GM21737 (cell line): ENCODE measurements around the gene SEC24C.
"Not testable (repeated sequence)": the region's sequence is repeated elsewhere in the genome, so short reads cannot be mapped to it uniquely, and the experiment has no call there.

Experiments used
- ATAC-seq: cut with Tn5 transposase; IDR thresholded peaks from one replicate; pipeline ENCODE4 v1.9.1; 2021; ENCODE audit warnings: mild to moderate bottlenecking, moderate library complexity; ENCODE audit not compliant: unreplicated experiment

SEC24C gene

GRCh38 chr10:73789659-73790055 is 45.5 kb downstream of the SEC24C start:
- ATAC-seq = no peak

DNA sequence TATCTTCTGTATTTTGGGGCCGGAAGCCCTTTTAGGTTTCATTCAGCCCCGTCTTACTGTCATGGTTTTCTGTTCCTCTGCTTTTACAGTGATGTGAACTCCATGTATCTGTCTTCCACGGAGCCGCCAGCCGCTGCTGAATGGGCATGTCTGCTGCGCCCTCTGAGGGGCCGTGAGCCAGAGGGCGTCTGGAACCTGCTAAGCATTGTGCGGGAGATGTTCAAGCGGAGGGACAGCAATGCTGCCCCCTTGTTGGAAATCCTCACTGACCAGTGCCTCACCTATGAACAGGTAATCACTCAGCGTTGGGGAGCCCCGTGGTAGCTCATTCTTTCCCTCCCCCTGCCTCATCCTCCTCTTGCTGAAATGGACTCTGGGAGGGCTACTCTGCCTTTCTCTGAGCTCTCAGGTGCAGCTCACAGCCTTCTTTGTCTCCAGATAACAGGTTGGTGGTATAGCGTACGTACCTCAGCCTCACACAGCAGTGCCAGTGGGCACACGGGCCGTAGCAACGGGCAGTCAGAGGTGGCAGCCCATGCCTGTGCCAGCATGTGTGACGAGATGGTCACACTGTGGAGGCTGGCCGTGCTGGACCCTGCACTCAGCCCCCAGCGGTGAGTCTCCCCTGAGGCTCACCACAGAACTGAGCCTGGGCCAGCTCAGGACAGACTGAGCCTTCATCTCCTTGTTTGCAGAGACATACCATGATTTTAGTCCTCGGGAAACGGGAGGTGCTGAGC is 46.9 kb downstream of the SEC24C start:
- ATAC-seq = no peak

DNA sequence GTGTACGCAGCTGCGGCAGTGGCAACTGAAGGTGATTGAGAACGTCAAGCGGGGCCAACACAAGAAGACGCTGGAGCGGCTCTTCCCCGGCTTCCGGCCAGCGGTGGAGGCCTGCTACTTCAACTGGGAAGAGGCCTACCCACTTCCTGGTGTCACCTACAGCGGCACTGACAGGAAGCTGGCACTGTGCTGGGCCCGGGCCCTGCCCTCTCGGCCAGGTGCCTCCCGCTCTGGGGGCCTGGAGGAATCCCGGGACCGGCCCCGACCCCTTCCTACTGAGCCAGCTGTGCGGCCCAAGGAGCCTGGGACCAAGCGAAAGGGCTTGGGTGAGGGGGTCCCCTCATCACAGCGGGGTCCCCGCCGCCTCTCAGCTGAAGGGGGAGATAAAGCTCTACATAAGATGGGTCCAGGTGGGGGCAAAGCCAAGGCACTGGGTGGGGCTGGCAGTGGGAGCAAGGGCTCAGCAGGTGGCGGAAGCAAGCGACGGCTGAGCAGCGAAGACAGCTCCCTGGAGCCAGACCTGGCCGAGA is 47.8 kb downstream of the SEC24C start:
- no peak for ATAC-seq

DNA sequence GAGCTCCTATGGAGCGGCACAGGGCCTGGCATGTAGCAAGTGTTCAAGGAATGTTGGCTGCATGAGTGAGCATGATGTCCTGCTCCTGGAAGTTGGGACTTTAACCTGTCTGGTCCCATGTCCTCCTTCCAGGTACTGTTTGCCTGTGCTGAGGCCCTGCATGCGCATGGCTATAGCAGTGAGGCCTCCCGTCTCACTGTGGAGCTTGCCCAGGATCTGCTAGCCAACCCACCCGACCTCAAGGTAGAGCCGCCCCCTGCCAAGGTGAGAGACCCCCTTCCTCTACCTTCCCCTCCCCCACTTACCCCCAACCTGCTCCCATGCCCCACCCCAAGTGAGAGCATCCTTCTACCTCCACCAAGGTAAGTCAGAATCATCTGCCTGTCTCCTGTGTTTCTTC is 49.3 kb downstream of the SEC24C start:
- ATAC-seq = no peak

- ATAC-seq = not testable (repeated sequence)
Measured at GRCh38 chr10:73795491-73795890, 51.3 kb downstream of the SEC24C start.

DNA sequence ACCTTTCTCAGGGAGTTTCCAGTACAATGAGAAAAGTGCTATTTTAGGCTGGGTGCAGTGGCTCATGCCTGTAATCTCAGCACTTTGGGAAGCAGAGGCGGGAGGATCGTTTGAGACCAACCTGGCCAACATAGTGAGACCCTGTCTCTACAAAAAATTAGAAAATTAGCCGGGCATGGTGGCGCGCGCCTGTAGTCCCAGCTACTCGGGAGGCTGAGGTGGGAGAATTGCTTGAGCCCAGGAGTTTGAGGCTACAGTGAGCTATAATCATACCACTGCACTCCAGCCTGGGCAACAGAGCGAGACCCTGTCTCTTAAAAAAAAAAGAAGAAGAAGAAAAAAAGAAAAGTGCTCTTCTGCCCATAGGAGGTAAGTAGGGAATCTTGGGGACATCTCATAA is 51.9 kb downstream of the SEC24C start:
- ATAC-seq = not testable (repeated sequence)

- no peak for ATAC-seq
Measured at GRCh38 chr10:73796766-73797165, 52.6 kb downstream of the SEC24C start.

DNA sequence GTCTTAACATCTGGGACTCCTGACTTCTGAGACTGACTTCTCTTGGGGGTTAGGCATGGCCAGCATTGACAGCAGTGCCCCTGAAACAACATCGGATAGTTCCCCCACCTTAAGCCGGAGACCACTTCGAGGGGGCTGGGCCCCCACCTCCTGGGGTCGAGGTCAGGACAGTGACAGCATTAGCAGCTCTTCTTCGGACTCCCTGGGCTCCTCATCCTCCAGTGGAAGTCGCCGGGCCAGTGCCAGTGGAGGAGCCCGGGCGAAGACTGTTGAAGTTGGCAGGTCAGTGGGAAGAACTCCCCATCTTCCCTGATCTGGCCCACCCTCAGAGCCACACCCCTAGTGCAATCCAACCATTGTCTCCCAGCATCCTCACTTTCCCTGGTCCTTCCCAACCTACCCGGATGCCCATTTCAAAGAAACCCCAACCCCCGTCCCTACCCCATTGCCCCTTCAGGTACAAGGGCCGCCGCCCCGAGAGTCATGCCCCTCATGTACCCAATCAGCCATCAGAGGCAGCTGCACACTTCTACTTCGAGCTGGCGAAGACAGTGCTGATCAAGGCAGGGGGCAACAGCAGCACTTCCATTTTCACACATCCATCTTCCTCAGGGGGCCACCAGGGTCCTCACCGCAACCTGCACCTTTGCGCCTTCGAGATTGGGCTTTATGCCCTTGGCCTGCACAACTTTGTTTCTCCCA is 53.3 kb downstream of the SEC24C start:
- no peak for ATAC-seq

DNA sequence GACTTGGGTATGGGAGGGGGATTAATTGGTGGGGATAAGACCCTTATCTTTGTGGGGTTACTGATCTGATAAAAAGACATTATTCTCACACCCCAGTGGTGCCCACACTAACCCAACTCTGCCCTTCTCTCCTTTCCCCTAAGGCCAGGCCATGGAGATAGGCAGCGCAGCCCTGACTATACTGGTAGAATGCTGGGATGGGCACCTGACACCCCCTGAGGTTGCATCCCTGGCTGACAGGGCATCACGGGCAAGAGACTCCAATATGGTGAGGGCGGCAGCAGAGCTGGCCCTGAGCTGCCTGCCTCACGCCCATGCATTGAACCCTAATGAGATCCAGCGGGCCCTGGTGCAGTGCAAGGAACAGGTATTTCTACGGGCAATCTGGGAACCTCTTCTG is 53.9 kb downstream of the SEC24C start:
- no peak for ATAC-seq

- no peak for ATAC-seq
Measured at GRCh38 chr10:73798927-73799560, 54.9 kb downstream of the SEC24C start.

DNA sequence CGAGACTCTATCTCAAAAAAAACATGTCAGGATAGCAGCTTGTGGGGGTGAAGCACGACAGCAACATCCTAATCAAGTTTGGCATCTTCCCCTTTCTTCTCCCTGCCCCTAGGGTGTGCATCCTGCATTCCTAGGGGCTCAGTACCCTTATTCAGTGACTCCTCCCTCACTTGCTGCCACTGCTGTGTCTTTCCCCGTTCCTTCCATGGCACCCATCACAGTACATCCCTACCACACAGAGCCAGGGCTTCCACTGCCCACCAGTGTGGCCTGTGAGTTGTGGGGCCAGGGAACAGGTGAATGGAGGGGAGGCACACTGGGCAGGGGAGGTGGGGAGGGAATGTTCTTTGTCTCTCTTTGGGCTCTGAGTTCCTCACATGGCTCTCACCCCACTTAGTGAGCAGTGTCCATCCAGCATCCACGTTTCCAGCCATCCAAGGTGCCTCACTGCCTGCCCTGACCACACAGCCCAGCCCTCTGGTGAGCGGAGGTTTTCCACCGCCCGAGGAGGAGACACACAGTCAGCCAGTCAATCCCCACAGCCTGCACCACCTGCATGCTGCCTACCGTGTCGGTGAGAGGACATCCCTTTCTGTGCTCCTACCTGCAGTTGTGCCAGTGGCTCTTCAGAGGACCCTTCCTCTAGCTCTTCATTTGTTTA is 55.9 kb downstream of the SEC24C start:
- ATAC-seq = no peak

DNA sequence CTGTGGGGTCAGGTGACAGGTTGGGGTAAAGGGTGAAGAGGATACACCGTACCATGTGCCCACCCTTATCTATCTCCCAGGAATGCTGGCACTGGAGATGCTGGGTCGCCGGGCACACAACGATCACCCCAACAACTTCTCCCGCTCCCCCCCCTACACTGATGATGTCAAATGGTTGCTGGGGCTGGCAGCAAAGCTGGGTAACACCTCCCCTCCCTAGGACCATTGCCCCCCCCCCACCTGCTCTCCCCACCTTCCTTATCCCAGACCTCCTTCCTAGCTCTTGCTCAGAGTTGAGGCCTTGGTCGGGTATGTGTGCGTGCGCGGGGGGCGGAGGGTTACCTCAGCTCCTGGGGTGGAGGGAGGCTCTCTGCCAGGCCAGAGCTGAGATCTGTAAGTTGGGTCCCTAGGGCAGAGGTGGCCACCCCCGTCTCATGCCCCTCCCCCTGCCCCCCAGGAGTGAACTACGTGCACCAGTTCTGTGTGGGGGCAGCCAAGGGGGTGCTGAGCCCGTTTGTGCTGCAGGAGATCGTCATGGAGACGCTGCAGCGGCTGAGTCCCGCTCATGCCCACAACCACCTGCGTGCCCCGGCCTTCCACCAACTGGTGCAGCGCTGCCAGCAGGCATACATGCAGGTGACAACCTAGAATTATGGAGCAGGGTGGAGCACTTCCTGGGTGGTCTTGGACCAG is 56.5 kb downstream of the SEC24C start:
- no peak for ATAC-seq

DNA sequence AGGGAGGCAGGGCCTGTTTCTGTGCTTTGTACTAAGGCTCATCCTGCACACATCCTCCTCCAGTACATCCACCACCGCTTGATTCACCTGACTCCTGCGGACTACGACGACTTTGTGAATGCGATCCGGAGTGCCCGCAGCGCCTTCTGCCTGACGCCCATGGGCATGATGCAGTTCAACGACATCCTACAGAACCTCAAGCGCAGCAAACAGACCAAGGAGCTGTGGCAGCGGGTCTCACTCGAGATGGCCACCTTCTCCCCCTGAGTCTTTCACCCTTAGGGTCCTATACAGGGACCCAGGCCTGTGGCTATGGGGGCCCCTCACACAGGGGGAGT is 57.0 kb downstream of the SEC24C start:
- no peak for ATAC-seq

GRCh38 chr10:73802276-73802991 is 58.3 kb downstream of the SEC24C start:
- ATAC-seq = no peak

- ATAC-seq = peak; percentile 40
Measured at GRCh38 chr10:73803680-73804286, 59.6 kb downstream of the SEC24C start.

DNA sequence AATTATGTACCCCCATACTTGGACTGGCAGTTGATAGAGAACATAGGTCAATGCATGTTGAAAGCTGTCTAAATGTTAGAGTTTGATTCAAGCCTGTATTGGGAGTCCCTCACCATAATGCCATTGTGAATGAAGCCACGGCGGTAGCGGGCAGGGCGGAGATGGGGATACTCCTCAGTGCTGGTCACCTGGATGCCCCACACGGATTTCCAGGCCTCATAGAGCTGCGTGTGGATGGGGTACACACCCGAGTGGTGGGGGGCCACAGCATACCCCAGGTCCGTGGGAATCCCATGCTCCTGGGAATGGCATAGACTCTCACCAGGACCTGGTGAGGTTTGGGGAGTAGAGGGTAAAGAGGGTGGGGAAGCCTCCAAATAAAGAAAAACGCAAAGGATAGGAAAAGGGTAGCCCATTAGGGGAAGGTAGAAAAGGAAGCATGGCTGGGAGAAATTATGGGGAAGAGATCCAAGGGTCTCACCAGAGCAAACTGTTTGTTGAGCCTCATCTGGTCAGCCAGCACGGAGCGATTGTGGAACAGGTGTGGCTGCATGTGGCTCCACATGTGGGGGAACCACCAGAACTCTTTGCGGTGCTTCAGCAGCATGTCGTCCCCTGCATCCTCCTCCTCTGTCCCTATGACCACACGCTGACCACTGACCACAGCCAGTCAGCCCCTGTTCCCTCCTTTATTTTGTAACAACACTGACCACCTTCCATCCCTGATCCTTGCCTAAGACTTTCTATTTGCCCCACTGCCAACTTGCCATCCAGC is 62.2 kb downstream of the SEC24C start:
- no peak for ATAC-seq

- no peak for ATAC-seq
Measured at GRCh38 chr10:73807471-73807870, 63.3 kb downstream of the SEC24C start.

DNA sequence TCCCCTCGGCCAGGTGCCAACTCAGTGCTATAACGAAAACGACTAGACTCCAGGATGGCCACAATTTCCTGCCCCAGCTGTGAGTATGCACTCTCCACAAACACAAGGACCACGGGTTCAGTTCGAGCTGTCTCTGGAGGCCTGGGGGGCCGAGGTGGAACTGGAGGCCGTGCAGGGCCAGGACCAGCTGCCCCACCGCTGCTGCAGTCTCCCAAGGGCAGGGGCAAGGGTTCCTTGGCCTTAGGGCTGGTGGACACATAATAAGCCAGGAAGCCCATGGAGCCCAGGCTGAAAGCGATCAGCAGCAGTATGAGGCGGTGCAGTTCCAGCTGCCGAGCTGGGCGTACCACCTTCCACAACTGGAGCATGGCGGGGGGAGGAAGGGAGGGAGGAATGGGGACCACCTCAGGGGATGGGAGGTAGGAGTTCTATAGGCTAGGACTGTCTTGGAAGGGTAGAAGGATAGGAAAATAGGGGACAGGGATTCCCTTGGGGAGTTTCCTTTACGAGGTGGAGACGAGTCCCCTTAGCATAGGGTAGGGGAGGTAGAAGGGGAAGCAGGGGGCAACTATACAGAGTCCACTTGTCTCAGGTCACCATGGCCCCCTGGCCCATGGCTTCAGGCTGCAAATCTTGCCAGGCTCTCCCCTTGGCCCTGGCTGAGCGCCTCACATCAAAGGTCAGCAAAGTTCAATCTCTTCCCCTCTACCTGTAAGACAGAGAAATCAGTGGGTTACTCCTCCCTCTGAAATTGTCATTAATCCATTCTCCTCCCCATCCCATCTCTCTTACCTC is 64.0 kb downstream of the SEC24C start:
- ATAC-seq = no peak
